ENCODE results near the gene TBC1D8. TPM values are rescaled to one million over a fixed set of nuclear protein-coding genes. Genes with fewer than 3 reads are reported as not detected.
A peak's percentile ranks its signal among the peaks of the same experiment; 100 is the strongest.

The TBC1D8 gene
- total RNA-seq, 1 donor from 2014 or later: 45.0 TPM

DNA sequence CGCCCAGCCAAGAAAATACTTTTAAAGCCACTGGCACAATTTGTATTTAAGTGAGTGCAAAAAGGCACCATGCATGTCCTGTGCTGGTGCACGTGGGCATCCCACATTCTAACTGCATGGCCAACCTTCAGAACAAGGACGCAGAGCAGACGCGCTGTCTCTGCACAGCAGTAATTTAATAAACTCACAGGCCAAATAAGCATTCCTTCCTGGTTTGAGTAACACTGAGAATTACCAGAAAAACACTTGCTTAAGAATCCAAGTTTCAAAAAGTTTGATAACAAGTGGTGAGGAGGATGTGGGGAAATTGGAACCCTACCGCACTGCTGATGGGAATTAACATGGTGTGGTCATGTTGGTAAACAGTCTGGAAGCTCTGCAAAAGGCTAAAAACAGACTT is 110.4 kb downstream of the TBC1D8 start:
- H3K9me3 ChIP-seq (replicated peaks): no peaks in the 10 kb centered on the region
- no peak overlapping the region for H3K4me3 ChIP-seq
- no peaks in the 10 kb centered on the region for H3K27me3 ChIP-seq (ENCODE audit: low read depth)
- no peak for TF ChIP-seq CTCF (IDR thresholded peaks at IDR 0.05; ENCODE audit: borderline replicate concordance)
- peaks cover 47% of the 10 kb centered on the region for H3K36me3 ChIP-seq
- no peak for DNase-seq
- intact Hi-C loops (cut with micrococcal nuclease): no loop called here
- H3K27ac ChIP-seq (replicated peaks): peak overlapping the region; percentile 10
- H3K4me1 ChIP-seq: peaks cover 34% of the 10 kb centered on the region

- peaks cover 54% of the 10 kb centered on the region for H3K36me3 ChIP-seq
- H3K4me1 ChIP-seq: peaks cover 34% of the 10 kb centered on the region
- H3K27ac ChIP-seq (replicated peaks): no peak overlapping the region
- DNase-seq: no peak
- H3K27me3 ChIP-seq (ENCODE audit: low read depth): no peaks in the 10 kb centered on the region
- H3K9me3 ChIP-seq (replicated peaks): no peaks in the 10 kb centered on the region
- H3K4me3 ChIP-seq: no peak overlapping the region
- intact Hi-C loops (cut with micrococcal nuclease): no loop called here
- no peak for TF ChIP-seq CTCF (IDR thresholded peaks at IDR 0.05; ENCODE audit: borderline replicate concordance)
Observed at GRCh38 chr2:101040072-101040471, 111.1 kb downstream of the TBC1D8 start.

GRCh38 chr2:101038455-101039255 is 112.5 kb downstream of the TBC1D8 start:
- peaks cover 28% of the 10 kb centered on the region for H3K4me1 ChIP-seq
- H3K27ac ChIP-seq (replicated peaks): no peak overlapping the region
- peaks cover 68% of the 10 kb centered on the region for H3K36me3 ChIP-seq
- DNase-seq: no peak
- TF ChIP-seq CTCF (IDR thresholded peaks at IDR 0.05; ENCODE audit: borderline replicate concordance): peak; percentile 58
- intact Hi-C loops (cut with micrococcal nuclease): loop anchor here (5.0 kb wide), 1 partner anchor 114 kb away; the partner anchor contains the start of gene TBC1D8
- no peaks in the 10 kb centered on the region for H3K9me3 ChIP-seq (replicated peaks)
- H3K27me3 ChIP-seq (ENCODE audit: low read depth): no peaks in the 10 kb centered on the region
- H3K4me3 ChIP-seq: no peak overlapping the region

- TF ChIP-seq CTCF (IDR thresholded peaks at IDR 0.05; ENCODE audit: borderline replicate concordance): no peak
Observed at GRCh38 chr2:101037161-101037755, 113.9 kb downstream of the TBC1D8 start.

GRCh38 chr2:101036562-101036961 is 114.6 kb downstream of the TBC1D8 start:
- H3K4me3 ChIP-seq: no peak overlapping the region
- H3K27me3 ChIP-seq (ENCODE audit: low read depth): no peaks in the 10 kb centered on the region
- peaks cover 89% of the 10 kb centered on the region for H3K36me3 ChIP-seq
- intact Hi-C loops (cut with micrococcal nuclease): loop anchor here (5.0 kb wide), 1 partner anchor 116 kb away; the partner anchor contains the start of gene TBC1D8
- no peak for DNase-seq
- H3K27ac ChIP-seq (replicated peaks): no peak overlapping the region
- peak; percentile 57 for TF ChIP-seq CTCF (IDR thresholded peaks at IDR 0.05; ENCODE audit: borderline replicate concordance)
- H3K4me1 ChIP-seq: peaks cover 16% of the 10 kb centered on the region
- no peaks in the 10 kb centered on the region for H3K9me3 ChIP-seq (replicated peaks)

More at GRCh38 chr2:101037161-101037755, 113.9 kb downstream of the TBC1D8 start:
- Histone ChIP-seq H3K4me3 (no peak overlapping the region), H3K4me1 (peaks cover 19% of the 10 kb centered on the region), H3K36me3 (peaks cover 82% of the 10 kb centered on the region), H3K9me3 (replicated peaks) (no peaks in the 10 kb centered on the region), H3K27me3 (ENCODE audit: low read depth) (no peaks in the 10 kb centered on the region), H3K27ac (replicated peaks) (no peak overlapping the region)
- intact Hi-C loops (cut with micrococcal nuclease): loop anchor here (5.0 kb wide), 1 partner anchor 115 kb away; the partner anchor contains the start of gene TBC1D8
- no peak for DNase-seq
